Spleen (tissue), 11 donors: ENCODE data around the gene FCRL2. TPM values are rescaled to one million over a fixed set of nuclear protein-coding genes. Genes with fewer than 3 reads are reported as not detected.

Experiments used
- DNase-seq: peaks from one replicate; pipeline ENCODE4 v3.0.0-alpha.2; 2020
- H3K27ac ChIP-seq, 8 donors: fragments of 200-600 bp; sonication (generic) in 7 of 8; 1 replicate in 4 of 8; 2 replicates in 4 of 8; pipeline versions ENCODE4 v1.5.0 to v1.8.0; 2016 to 2021; ENCODE audit warnings: inconsistent platforms in 4 of 8, mild to moderate bottlenecking in 4 of 8, moderate library complexity in 1 of 8
- H3K27me3 ChIP-seq, 7 donors: fragments of 200-600 bp; sonication (generic) in 6 of 7; replicated peaks in 1 of 7; 1 replicate in 4 of 7; 2 replicates in 3 of 7; pipeline versions ENCODE4 v1.5.0 to v1.8.0; 2016 to 2021; ENCODE audit warnings: inconsistent platforms in 3 of 7, mild to moderate bottlenecking in 1 of 7
- H3K36me3 ChIP-seq, 6 donors: fragments of 200-600 bp; sonication (generic) in 5 of 6; 1 replicate in 4 of 6; 2 replicates in 2 of 6; pipeline versions ENCODE4 v1.5.0 to v1.8.0; 2016 to 2021; ENCODE audit warnings: inconsistent platforms in 2 of 6
- H3K4me1 ChIP-seq, 6 donors: fragments of 200-600 bp; sonication (generic) in 5 of 6; 1 replicate in 3 of 6; 2 replicates in 3 of 6; pipeline versions ENCODE4 v1.5.0 to v1.8.0; 2016 to 2021; ENCODE audit warnings: inconsistent platforms in 3 of 6
- H3K4me3 ChIP-seq, 8 donors: fragments of 200-600 bp; sonication (generic) in 7 of 8; 1 replicate in 4 of 8; 2 replicates in 4 of 8; pipeline versions ENCODE4 v1.5.0 to v1.8.0; 2016 to 2021; ENCODE audit warnings: inconsistent platforms in 4 of 8, mild to moderate bottlenecking in 4 of 8, moderate library complexity in 2 of 8
- H3K9me3 ChIP-seq, 8 donors: fragments of 200-600 bp; sonication (generic) in 7 of 8; 1 replicate in 4 of 8; 2 replicates in 4 of 8; pipeline versions ENCODE4 v1.5.0 to v1.8.0; 2016 to 2021; ENCODE audit warnings: inconsistent platforms in 4 of 8
- POLR2A ChIP-seq, 3 donors: fragments of 450-650 bp; IDR thresholded peaks; one replicate each; pipeline ENCODE4 v1.5.1; 2017; ENCODE audit warnings: antibody characterized with exemption in 3 of 3, mild to moderate bottlenecking in 1 of 3
- POLR2AphosphoS5 ChIP-seq, 3 donors: sonication (generic); formaldehyde crosslinking; IDR thresholded peaks; one replicate each; pipeline ENCODE4 v1.5.1; 2017; ENCODE audit warnings: antibody characterized with exemption in 3 of 3
- WGBS, 5 donors: extraction: QIAGEN DNeasy Blood & Tissue Kit in 3 of 5; methylation state at CpG; one replicate each; pipeline versions ENCODE4 v1.1.5 to v1.1.7; 2013 to 2018; 5-methylcytosine and 5-hydroxymethylcytosine counted together
- intact Hi-C: fragments of 100-400 bp; cut with DNase I; formaldehyde crosslinking; loops from one replicate; pipeline ENCODE4 v1.15.0; 2023; ENCODE audit warnings: low total_unique reads
- polyA plus RNA-seq, 3 donors: library from polyadenylated mRNA; stranded (reverse); fragments of 200-250 nt; gene quantifications; one replicate each; pipeline ENCODE4 v1.2.1, GENCODE V29; 2013
- total RNA-seq, 7 donors: library from RNA; depleted of rRNA in 3 of 7; stranded (reverse); fragments of >200 nt in 3 of 7; fragmentation: NEBNext Ultra II Directional in 4 of 7; extraction: Animal tissue kit (Norgen Biotek cat#: 25700) in 4 of 7; gene quantifications; one replicate each; pipeline versions ENCODE4 v1.1.0 to v1.2.1, GENCODE V29; 2016 to 2021
- TF ChIP-seq, protein P1 (sequence below), 11 experiments: fragments of 200-600 bp in 7 of 11; fragments of 450-650 bp in 4 of 11; sonication (generic) in 4 of 11; IDR thresholded peaks in 8 of 11; conservative IDR thresholded peaks in 3 of 11; 1 replicate in 7 of 11; 2 replicates in 4 of 11; pipeline versions ENCODE4 v1.4.0 to v1.8.0; 2016 to 2021; ENCODE audit warnings: antibody characterized with exemption in 11 of 11, inconsistent platforms in 4 of 11, mild to moderate bottlenecking in 1 of 11
- donor health status: healthy with polysubstance abuse.
- donor health status: DM: no; HTN: no; CAD: no; lungs with moderate emphysema.
- donor health status: DM: no; HTN: no; CAD: no.
- donor health status: Bipolar disorder and iron deficiency.
- donor health status: healthy.
- donor health status: DM: no; HTN: no; CAD: no.
- donor health status: DM: yes; HTN: yes; CAD: no.

Gene FCRL2
- total and polyA plus RNA-seq, 10 donors, result 32.9 to 236 (median 57.2) TPM

DNA sequence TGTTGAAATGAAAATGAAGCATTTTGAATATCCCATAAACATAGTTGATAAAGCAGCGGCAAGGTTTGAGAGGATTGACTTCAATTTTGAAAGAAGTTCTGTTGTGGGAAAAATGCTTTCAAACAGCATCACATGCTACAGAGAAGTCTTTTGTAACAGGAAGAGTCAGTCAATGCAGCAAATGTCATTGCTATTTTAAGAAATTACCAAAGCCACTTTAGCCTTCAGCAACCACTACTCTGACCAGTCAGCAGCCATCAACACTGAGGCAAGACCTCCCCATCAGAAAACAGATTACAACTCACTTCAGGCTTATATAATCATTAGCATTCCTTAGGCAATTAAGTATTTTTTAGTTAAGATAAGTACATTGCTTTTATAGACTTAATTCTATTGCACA is 42.6 kb downstream of the FCRL2 start:
- Histone ChIP-seq H3K36me3 (no peaks in the 10 kb centered on the region), H3K27me3 (no peaks in the 10 kb centered on the region), H3K27ac (peak overlapping the region; percentile 15 to 75 (median 50)), H3K9me3 (peaks cover 0 to 4% (median 0%) of the 10 kb centered on the region in 8 donors), H3K4me1 (peaks cover 0 to 28% (median 10%) of the 10 kb centered on the region in 6 donors), H3K4me3 (no peak overlapping the region)
- DNase-seq, result no peak
- WGBS, 5 donors, result 30 to 57% (median 52%) methylated on average over 1 of the region's 1 CpG
- TF ChIP-seq, protein P1, sequence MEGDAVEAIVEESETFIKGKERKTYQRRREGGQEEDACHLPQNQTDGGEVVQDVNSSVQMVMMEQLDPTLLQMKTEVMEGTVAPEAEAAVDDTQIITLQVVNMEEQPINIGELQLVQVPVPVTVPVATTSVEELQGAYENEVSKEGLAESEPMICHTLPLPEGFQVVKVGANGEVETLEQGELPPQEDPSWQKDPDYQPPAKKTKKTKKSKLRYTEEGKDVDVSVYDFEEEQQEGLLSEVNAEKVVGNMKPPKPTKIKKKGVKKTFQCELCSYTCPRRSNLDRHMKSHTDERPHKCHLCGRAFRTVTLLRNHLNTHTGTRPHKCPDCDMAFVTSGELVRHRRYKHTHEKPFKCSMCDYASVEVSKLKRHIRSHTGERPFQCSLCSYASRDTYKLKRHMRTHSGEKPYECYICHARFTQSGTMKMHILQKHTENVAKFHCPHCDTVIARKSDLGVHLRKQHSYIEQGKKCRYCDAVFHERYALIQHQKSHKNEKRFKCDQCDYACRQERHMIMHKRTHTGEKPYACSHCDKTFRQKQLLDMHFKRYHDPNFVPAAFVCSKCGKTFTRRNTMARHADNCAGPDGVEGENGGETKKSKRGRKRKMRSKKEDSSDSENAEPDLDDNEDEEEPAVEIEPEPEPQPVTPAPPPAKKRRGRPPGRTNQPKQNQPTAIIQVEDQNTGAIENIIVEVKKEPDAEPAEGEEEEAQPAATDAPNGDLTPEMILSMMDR (IDR thresholded peaks at IDR 0.05 in 8 of 11, conservative IDR thresholded peaks at IDR 0.05 in 3 of 11), result no peak
- TF ChIP-seq POLR2A (IDR thresholded peaks at IDR 0.05) (no peak), POLR2AphosphoS5 (IDR thresholded peaks at IDR 0.05) (no peak)
- intact Hi-C loops, result no loop called here

GRCh38 chr1:157732755-157733154 is 44.2 kb downstream of the FCRL2 start:
- Histone ChIP-seq H3K27me3 (no peaks in the 10 kb centered on the region), H3K36me3 (no peaks in the 10 kb centered on the region), H3K4me1 (peaks cover 0 to 36% (median 10%) of the 10 kb centered on the region in 6 donors), H3K9me3 (peaks cover 0 to 2% (median 0%) of the 10 kb centered on the region in 8 donors), H3K4me3 (no peak overlapping the region), H3K27ac (peak overlapping the region in 2 of 8 donors; percentile 42 to 57)
- intact Hi-C loops, result no loop called here
- no peak for DNase-seq
- TF ChIP-seq POLR2A (IDR thresholded peaks at IDR 0.05) (no peak), POLR2AphosphoS5 (IDR thresholded peaks at IDR 0.05) (no peak)
- TF ChIP-seq, protein P1 (IDR thresholded peaks at IDR 0.05 in 8 of 11, conservative IDR thresholded peaks at IDR 0.05 in 3 of 11), result no peak
- WGBS, 5 donors, result 60 to 72% (median 62%) methylated on average over 3 of the region's 3 CpGs

- intact Hi-C loops, result no loop called here
These were observed 51.7 kb downstream of the FCRL2 start for GRCh38 chr1:157725221-157725577.

DNA sequence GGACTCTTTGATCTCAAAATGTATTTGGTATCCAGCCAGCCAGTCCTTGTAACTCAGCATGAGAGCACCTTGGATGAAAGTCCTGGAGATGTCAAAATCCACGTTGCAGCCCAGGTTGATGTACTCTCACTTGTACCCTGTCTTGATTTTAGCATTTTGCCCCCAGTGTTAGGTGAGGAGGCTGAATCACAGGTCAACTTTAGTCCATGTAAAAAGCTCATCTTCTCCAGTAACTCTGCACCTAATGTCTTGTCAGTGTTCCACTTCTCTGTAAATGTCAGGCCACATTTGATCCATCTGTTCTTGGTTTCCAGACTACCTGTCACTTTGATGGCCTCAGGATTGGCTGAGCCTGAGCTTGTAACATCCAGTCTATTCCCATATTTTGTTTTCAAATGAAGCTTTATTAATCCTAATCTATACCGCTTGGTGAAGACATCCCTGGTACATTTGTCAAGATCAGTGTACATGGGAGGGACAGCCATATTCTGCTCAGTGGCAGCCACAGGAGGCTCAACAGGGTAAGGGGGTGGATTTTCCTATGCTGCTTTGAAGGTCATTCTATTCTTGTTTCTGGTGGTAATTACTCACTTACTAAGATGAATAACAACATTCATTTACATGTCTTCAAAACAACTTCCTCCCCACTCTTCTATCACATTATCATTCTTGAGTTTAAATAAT is 52.3 kb downstream of the FCRL2 start:
- Histone ChIP-seq H3K4me1 (peaks cover 8 to 62% (median 30%) of the 10 kb centered on the region in 6 donors), H3K27ac (peak overlapping the region in 7 of 8 donors; percentile 65 to 80 (median 74)), H3K9me3 (peaks cover 0 to 24% (median 21%) of the 10 kb centered on the region in 8 donors), H3K36me3 (no peaks in the 10 kb centered on the region), H3K4me3 (no peak overlapping the region), H3K27me3 (no peaks in the 10 kb centered on the region)
- 76 to 93% (median 80%) methylated on average over 2 of the region's 2 CpGs for WGBS, 5 donors
- DNase-seq, result no peak
- TF ChIP-seq POLR2AphosphoS5 (IDR thresholded peaks at IDR 0.05), result no peak
- TF ChIP-seq, protein P1 (IDR thresholded peaks at IDR 0.05 in 8 of 11, conservative IDR thresholded peaks at IDR 0.05 in 3 of 11), result no peak
- no peak for TF ChIP-seq POLR2A (IDR thresholded peaks at IDR 0.05)
- intact Hi-C loops, result no loop called here

More at GRCh38 chr1:157725221-157725577, 51.7 kb downstream of the FCRL2 start:
- Histone ChIP-seq H3K4me1 (peaks cover 8 to 62% (median 30%) of the 10 kb centered on the region in 6 donors), H3K36me3 (no peaks in the 10 kb centered on the region), H3K27me3 (no peaks in the 10 kb centered on the region), H3K9me3 (peaks cover 0 to 24% (median 21%) of the 10 kb centered on the region in 8 donors), H3K27ac (peak overlapping the region; percentile 36 to 86 (median 74)), H3K4me3 (no peak overlapping the region)
- TF ChIP-seq POLR2AphosphoS5 (IDR thresholded peaks at IDR 0.05) (no peak), POLR2A (IDR thresholded peaks at IDR 0.05) (no peak)
- TF ChIP-seq, protein P1 (IDR thresholded peaks at IDR 0.05 in 8 of 11, conservative IDR thresholded peaks at IDR 0.05 in 3 of 11), result no peak
- 18 to 37% (median 22%) methylated on average over 2 of the region's 2 CpGs for WGBS, 5 donors
- DNase-seq, result no peak
